CD4-positive, alpha-beta T cell treated with Interleukin-6 at 100 ng/mL for 8 hours (primary cell): ENCODE results near the gene INPP5A.

Experiments
- DNase-seq: peaks from one replicate; pipeline ENCODE4 v3.0.0-alpha.2; 2020; ENCODE audit warnings: mixed read lengths, low spot score

The INPP5A gene

DNA sequence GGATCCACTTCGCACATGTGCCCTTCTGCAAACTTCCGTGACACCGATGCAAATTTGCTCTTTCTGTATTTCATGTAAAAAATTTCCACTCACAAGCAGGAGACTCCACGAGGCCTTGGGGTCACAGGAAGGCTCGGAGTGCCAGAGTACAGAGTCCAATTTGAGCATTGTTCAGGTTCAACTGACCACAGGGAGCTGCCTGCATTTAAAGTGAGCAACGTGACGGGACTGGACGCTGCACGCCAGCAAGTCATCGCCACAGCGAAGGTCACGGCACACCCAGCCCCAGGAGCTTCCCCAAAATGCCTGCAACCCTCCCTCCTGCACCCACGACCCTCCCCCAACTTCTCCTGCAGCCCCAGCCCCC is 289.8 kb downstream of the INPP5A start:
- DNase-seq, result no peak

GRCh38 chr10:132827861-132828539 is 290.4 kb downstream of the INPP5A start:
- no peak for DNase-seq

DNA sequence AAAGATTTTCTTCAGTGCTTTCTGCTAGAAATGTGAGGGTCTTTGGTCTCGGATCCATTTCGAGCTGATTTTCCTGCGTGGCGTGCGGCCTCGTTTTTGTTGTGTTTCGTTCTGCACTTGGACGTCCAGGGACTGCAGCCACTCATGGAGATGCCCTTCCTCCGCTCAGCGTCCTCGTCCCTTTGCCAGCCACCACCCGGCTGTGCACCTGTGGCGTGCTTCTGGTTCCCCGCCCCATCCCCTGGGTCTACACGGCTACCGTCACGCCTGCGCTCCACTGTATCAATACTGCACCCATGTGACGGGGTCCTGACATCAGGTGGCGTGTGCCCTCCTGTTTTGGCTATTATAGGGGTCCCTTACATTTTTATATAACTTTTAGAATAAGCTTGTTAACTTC is 291.1 kb downstream of the INPP5A start:
- no peak for DNase-seq

DNA sequence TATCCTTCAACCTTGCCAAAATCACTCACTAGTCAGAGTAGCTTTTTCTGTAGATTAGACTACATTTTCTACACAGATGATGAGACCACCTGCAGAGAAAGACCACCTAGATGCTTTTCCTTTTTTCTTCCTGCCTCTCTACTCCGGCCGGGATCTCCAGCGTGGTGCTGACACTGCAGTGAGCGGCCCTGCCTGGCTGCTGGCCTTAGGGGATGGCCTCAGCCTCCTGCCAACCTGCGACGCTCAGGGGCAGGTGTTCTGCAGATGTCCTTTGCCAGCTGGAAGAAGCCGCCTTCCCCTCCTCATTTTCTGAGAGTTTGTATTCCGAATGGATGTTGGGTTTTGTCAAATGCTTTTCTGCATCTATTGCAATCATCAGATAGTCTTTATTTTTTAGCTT is 291.8 kb downstream of the INPP5A start:
- DNase-seq, result no peak

- no peak for DNase-seq
Measured at GRCh38 chr10:132832186-132832969, 294.8 kb downstream of the INPP5A start.
